GM04503 (cell line): ENCODE results near the gene ATPAF2.
"Not testable (repeated sequence)": the region's sequence is repeated elsewhere in the genome, so short reads cannot be mapped to it uniquely, and the experiment has no call there.

ENCODE experiments used
- DNase-seq: peaks from one replicate; pipeline ENCODE4 v3.0.0-alpha.2; 2012; ENCODE audit warnings: low read depth

Gene ATPAF2

DNA sequence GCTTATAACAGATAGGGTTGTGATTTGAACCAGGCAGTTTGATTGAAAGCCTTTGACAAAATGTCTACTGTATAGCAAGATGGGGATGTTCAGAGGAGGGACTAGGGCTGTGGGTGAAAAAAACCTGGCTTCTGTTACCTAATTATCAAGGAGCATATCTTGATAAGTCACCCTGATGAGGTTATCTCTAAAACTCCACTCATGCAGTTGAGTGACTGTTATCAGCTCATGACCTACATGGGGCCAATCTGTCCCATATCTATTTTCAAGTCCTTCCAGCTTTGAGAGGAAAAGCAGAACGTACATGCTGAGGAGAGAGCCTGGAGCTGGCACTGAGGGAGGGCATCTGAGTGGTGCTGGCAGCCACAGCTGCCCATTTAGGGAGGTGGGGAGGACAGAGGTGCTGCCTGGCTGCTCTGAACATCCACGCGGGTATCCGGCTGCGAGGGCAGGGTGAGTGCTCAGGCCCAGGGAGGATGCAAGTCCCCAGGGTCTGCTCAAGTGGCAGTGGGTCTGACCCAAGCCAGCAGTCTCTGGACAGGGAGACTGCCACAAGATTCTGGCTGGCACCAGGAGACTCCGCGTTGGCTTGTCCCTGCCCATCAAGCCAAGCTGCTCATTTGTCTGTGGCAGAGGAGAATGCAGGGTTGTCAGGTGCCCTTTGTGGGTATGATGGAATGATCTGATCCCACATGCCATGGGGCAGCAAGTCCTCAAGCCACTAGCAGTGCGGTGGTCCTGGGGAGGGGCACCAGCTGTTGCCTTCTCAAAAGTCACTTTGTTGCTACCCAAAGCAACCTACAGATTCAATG, 29.2 kb downstream of the ATPAF2 start:
- no peak for DNase-seq

DNA sequence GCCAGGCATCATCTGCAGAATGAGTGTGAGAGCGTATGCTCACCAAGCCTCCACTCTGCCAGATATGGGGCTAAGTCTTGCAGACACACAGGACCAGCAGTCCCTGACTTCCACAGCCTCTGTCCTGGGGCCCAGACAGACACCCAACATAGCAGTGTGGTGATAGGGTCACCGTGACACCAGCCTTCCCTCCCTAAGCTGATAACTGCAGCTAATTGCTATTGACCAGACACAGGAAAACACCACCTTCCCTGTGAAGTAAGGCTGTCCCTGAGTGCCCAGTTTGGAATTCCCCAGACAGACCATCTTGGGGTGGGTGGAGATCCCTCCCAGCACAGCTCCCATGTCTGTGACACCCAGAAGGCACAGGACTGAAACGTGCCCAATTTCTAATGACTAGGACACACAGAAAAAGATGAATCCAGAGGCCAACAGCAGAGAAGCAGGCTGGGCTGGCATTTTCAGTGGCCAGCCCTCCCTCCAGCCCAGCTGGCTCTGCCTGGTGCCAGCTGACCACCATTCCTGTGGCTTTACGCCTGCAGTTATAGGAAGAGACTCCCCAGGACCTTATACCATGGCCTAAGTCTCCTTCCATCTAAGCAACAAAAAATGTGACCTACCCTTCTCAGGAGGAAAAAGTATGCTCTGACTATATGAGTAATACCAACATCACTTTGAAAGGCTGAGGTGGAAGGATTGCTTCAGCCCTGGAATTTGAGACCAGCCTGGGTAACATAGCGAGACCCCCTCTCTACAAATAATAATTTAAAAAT, 30.3 kb downstream of the ATPAF2 start:
- DNase-seq: peak; percentile 61

DNA sequence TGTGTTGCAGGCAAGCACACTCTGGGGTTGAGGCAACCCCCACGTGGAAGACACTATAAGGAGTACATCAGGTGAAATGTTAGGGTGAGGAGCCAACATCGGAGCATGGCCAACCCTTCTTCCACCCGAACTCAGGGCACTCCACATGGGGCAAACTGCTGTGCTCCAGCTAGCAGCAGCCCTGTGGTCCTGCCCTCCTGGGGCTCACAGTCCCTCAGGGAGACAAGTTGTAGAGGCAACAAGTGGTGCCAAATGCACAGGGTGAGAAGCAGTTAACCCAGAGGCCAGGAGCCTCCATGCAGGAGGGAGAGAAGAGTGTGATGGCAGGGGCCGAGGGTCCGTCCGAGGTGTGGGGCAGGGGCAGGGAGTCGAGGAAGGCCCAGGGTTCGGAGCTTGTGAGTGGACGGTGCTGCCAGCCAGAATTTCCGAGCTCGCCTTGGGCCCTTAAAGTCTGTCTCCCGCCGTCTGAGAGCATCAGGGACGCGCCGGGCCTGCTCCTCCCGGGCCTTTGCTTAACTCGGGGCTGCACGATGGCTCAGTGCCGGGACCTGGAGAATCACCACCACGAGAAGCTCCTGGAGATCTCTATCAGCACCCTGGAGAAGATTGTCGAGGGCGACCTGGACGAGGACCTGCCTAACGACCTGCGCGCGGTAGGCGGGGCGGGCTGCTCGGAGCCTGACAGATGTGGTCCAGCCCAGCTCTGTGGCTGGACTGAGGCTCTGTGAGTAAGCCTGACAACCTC, 32.3 kb downstream of the ATPAF2 start:
- no peak for DNase-seq

DNA sequence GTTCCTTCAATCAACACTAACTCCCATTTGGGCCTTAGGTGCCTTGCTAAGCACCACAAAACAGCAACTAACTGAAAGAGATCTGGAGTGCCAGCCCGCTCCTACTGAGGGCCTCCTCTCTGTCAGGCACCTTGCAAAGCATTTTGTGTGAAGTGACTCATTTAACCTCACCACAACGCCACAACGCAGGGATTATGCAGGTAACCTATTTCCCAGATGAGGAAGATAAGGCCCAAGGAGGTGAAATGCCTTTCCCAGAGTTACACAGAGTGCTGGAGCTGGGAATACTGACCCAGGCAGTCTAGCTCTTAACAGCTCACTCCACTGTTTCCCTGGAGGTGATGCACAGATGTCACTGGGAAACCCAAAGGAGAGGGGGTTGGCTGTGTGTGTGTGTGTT, 33.5 kb downstream of the ATPAF2 start:
- no peak for DNase-seq

DNA sequence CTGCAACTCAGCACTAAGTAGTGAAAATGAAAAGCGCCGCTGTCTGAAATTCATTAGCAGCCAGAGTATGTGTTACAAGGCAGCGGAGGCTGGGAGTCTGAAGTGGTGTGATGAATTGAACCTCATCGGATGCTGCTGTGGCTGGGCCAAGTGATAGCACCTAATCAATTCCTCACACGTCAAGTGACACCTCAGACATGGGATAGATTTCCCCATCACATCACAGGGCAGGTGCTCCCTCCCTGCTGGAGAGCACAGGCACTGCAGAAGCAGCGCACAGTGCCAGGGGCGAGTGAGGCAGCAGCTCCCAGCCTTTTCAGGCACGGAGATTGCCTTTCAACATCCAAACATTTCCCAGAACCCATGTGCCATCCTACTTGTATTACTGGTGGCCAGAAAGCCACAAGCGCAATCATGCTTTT, 34.1 kb downstream of the ATPAF2 start:
- DNase-seq: no peak

DNA sequence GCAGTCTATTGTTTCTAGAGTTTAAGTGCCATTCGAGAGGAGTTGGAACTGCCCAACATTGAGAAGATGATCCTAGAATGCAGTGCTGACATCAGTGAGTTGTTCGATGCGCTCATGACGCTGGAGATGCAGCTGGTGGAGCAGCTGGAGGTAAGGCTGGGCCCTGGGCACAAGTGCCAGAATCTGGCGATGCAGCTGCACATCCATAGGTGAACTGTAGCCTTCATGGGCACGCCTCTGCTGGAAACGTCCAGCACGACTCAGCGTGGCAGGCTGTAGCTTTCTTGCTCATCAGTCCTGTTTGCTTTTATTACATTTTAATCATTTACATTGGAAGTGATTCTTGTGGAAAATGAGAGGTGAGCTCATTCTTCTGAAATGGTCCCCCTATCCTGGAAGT, 34.6 kb downstream of the ATPAF2 start:
- no peak for DNase-seq

DNA sequence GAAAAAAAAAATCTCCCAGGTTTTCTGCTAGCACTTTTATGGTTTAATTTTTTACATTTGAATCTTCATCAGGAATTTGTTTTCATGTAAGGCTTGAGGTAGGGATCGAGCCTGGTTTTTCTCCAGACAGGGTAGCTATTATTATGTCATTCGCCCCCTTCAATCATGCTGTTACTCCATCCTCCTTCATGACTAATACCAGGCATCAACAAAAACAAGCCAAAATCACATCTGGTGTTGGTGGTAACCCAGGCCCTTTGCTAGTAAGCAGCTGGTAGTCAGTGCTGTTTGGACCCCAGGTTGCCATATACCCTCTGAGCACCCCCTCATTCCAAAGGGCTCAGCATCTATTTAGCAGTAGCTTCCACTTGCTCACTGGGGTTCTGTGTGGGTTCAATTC, 36.8 kb downstream of the ATPAF2 start:
- no peak for DNase-seq

DNA sequence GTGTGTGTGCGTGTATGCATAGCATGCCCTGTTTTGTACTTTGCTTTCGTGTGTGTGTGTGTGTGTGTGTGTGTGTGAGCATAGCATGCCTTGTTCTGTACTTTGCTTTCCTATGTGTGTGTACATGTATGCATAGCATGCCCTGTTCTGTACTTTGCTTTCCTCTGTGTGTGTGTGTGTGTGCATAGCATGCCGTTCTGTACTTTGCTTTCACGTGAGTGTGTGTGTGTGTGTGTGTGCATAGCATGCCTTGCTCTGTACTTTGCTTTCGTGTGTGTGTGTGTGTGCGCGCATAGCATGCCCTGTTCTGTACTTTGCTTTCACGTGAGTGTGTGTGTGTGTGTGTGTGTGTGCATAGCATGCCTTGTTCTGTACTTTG, 38.9 kb downstream of the ATPAF2 start:
- DNase-seq: no peak

DNA sequence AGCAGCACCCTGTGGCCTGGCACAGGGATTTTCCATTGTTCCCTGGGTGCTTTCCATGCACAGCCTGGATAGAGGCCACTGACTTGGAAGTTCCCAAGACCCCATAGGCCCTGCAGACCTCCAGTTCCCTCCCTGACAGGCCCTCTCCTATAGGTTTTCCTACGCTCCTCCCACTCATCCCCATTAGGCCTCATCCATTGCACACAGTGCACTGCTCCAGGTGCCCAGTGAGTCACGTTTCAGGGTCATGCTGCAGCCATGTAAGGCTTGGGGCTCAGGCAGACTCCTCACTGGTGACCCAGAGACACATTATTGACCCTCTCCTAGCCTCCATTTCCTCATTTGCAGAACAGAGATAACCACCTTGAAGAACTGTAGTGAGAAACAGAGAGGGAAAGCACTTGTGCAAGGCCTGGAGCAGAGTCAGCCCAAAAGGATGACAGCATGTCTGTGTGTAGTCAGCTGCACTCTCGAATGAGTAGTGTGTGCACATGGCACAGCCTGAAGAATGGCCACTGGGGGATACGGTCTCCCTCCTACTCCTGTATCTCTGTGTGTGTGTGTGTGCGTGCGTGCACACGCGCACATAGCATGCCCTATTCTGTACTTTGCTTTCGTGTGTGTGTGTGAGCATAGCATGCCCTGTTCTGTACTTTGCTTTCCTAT, 39.5 kb downstream of the ATPAF2 start:
- no peak for DNase-seq

DNA sequence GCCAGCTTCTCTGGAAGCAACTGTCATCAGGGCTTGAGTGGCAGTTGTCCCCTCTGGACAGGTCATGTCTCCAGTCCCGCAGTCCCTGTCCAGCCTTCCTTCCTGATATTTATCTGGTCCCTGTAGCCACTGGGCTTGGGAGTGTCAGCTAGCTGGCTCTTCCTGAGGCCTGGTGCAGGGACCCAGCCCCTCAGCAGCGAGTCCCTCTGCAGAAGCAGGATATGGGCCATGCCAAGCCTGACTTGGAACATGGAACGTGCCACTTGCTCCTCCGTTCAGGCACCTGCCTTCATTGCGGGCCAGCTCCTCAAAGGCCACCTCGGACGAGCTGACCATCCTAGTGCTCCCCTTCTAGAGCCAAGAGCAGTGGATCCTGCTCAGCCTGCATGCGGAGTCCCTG, 40.0 kb downstream of the ATPAF2 start:
- DNase-seq: no peak

DNA sequence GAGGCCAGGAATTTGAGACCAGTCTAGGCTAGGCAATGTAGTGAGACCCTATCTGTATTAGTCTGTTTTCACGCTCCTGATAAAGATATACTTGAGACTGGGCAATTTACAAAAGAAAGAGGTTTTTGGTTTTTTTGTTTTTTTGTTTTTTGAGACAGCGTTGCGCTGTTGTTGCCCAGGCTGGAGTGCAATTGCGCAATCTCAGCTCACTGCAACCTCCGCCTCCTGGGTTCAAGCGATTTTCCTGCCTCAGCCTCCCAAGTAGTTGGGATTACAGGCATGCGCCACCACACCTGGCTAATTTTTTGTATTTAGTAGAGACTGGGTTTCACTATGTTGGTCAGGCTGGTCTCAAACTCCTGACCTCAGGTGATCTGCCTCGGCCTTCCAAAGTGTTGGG, 43.1 kb downstream of the ATPAF2 start:
- not testable (repeated sequence) for DNase-seq

DNA sequence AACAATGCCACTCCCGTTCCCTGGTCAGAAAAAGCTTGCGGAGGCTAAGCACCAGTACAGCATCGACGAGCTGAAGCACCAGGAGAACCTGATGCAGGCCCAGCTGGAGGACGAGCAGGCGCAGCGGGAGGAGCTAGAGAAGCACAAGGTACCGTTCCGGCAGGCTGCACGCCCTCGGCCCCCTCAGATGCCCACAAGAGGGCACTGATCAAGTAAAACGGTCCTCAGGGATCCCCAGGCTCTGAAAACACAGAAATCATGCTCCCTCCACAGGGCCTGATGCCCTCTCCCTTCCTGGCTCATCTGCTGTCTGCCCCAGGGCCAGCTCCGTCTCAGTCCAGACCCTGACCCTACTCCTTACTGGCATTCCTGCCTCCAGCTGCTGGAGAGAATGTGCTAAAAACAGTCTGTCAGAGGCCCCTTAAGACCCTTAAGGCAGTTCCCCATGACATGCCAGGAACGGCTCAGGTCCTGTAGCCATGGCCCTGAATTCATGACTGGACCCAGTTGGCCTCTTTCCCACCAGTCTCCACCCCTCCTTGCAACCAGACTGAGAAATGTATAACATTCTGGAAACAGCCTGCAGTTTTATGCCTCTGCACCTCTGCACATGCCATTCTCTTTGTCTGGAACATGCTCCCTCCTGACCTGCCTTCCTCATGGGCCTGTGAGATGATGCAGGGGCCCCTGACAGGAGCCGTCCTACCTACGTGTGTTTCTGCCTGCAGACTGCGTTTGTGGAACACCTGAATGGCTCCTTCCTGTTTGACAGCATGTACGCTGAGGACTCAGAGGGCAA, 44.5 kb downstream of the ATPAF2 start:
- DNase-seq: no peak

DNA sequence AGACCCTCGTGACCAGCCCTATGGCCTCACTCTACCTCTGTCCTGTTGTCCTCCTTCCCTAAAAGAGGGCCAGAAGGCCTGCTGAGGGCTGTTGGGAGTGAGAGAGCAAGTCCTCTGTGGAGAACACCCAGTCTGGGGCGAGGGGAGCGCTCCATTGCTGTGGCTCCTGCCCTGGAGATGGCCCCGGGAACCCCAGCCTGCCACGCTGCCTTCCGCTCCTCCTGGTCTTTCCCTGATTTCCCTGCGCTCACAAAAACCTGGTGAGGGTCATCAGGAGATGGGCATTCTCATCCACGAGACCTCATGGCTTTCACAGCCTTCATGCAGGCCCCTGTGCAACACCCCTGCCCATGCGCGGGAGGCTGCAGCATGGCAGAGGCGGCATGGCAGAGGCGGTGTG, 45.1 kb downstream of the ATPAF2 start:
- DNase-seq: no peak

DNA sequence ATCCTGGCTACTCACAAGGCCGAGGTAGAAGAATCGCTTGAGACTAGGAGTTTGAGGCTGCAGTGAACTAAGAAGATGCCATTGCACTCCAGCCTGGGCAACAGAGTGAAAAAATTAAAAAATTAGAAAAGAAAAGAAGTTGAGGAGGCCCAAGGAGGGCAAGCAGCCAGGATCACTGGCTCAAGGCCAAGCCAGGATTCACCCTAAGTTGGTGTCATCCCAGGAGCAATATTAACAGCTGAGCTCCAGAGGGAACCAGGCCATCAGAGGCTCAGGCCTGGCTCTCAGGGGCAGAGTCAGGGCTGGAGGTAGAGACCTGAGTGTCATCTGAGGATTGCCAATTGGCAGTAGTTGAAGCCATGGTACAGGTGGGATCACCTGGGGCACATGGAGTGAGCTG, 45.6 kb downstream of the ATPAF2 start:
- DNase-seq: no peak

DNA sequence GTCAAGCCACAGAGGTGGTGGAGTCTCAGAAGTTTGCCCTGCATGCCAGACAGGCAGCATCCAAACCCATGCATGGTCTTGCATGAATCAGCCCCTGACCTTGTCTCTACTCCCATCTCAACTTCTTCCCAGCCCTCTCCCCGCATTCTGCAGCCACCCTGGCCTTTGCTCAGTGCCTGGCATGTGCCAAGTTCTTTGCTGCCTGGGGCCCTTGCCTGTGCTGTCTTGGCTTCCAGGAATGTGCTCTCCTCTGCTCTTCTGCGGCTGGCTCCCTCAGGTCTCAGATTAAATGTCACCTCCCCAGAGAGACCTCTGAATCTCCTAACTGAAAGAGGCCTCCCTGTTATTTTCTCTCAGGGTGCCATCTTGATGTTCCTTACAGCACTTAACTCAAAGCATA, 48.7 kb downstream of the ATPAF2 start:
- no peak for DNase-seq

DNA sequence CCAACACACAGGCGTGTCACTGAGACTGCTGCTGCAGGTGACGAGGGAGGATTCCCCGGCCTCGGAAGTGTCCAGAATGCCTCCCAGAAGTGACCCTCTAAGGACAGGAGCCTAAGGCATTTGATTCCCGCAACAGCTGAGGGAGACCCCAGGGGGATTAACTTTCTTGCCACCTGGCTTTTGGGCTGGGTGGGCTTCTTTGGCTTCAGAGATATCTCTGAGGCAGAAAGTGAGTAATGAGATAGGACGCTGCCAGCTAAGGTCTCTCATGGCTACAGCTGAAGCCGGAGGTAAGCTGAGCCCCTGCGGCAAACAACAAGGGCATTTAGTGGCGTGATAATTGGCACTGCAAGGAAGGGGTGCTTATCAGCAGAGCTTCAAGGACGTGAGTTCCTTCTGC, 49.4 kb downstream of the ATPAF2 start:
- no peak for DNase-seq

DNA sequence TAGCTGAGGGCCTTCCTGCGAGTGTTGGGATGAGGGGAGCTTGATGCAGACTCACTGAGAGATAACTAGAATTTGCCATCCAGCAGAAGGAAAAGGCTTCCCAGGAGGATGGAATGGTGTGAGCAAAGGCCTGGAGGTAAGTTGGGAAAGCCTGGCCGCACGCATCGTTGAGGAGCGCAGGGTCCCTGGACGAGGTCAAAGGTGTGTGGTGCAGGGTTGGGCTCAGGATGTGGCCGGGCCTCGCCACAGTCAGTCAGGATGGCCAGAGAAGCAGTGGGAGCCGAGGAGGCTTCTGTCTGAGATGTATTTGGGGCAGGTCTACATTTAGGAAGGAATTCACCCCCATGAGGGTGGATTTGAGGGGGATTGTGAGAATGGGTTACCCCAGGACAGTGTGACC, 49.9 kb downstream of the ATPAF2 start:
- no peak for DNase-seq

DNA sequence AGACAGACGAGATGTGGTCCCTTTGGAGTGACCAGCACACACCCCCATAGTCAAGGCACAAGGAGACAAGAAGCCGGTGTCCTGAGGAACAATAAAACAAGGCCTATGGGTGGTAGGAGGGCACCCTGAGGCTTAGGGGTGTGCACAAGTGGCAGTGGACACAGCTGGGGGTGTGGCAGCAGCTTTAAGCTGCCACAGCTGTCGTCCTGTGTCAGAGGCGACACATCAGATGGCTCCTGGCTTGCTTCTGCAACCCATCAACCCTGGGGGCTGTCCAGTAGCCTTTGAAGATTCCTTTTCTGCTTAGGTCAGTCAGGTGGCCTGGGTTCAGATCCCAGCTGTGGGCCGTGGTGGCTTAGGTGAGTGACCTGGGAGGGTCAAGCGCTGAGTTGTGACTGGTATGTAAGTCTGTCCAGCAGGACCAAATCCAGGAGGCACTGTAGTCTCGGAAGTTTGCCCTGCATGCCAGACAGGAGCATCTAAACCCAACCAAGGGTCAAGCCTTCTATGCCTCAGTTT, 50.5 kb downstream of the ATPAF2 start:
- no peak for DNase-seq

DNA sequence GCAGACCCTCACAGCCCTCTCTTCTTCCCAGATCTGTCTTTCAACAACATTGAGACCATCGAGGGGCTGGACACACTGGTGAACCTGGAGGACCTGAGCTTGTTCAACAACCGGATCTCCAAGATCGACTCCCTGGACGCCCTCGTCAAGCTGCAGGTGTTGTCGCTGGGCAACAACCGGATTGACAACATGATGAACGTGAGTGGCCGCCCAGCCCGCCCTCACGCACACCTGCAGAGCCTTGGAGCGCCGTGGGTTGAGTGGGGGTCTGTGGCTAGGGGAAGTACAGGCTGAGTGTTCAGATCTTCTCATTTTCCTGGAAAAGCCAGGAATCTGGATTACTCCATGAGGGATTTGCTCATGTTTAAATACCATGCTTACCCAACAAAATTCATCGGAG, 51.1 kb downstream of the ATPAF2 start:
- DNase-seq: no peak

DNA sequence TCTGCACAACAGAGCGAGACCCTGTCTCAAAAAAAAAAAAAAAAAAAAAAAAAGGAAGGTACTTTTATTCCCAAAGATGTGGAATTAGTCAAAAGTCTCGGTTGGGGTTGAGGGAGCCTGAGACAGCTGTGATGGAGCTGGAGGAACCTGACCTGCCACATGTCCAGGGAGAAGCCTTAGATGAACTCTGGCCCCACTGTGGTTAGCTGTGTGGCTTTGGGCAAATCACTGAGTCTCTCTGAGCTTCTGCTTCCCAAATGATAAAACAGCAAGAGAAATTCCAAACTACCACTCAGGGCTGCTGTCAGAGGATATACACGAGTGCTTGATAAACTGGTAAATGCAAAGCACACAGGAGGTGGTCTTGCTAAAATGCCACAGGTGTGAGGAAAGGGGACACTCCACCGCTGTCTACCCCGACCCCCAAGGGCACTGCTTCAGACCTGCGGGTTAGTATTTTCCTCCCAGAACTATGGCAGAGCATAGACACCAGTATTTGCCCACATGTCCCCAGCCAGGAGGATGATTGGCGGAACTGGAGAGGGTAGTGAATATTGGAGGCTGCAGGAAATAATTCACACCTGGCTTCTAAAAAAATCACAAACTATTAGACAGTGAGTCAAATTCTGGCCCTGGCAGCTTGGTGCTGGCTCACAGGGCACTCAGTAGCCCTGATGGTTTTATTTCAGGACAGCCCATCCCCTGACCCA, 51.6 kb downstream of the ATPAF2 start:
- no peak for DNase-seq

DNA sequence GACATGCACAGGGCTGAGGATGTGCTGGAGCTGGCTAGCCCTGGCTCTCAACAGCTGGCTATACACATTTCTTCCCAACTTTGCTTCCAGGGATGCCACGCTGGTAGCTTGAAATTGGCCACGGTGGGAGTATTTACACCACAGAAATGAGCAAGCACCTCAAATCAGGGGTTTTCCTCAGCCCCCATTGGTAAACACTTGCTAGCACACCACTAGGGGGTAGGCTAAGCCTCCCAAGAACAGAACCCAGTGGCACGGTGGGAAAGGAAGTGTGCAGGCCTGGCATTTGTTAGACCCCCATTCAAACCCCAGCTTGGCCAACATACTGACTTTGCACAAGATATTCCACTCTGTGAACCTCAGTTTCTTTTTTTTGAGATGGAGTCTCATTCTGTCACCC, 53.4 kb downstream of the ATPAF2 start:
- no peak for DNase-seq
